Right cardiac atrium (tissue), 5 donors: Measurements from ENCODE around the gene PKP3. TPM values are rescaled to one million over a fixed set of nuclear protein-coding genes. Genes with fewer than 3 reads are reported as not detected.

Experiments
- ATAC-seq, 2 donors: fragments of 200-7000 bp; cut with Tn5 transposase; one replicate each; pipeline versions ENCODE4 v1.8.0 to v1.9.1; 2020; ENCODE audit warnings: moderate library complexity in 2 of 2, mild to moderate bottlenecking in 1 of 2
- DNase-seq, 3 donors: peaks; one replicate each; pipeline ENCODE4 v3.0.0-alpha.2; 2020
- H3K27ac ChIP-seq: one replicate; pipeline ENCODE4 v1.5.1; 2013; ENCODE audit warnings: mild to moderate bottlenecking, low read length, control low read depth, moderate library complexity
- H3K27me3 ChIP-seq: one replicate; pipeline ENCODE4 v1.6.1; 2013; ENCODE audit not compliant: control insufficient read depth, insufficient read depth
- H3K4me1 ChIP-seq: one replicate; pipeline ENCODE4 v1.6.1; 2013; ENCODE audit warnings: low read length; ENCODE audit not compliant: control insufficient read depth, insufficient read depth
- H3K4me3 ChIP-seq: one replicate; pipeline ENCODE4 v1.5.1; 2013; ENCODE audit warnings: low read length, control low read depth
- H3K9me3 ChIP-seq: one replicate; pipeline ENCODE4 v1.6.1; 2013; ENCODE audit warnings: low read length; ENCODE audit not compliant: control insufficient read depth
- WGBS: extraction: QIAGEN DNeasy Blood & Tissue Kit; methylation state at CpG from one replicate; pipeline ENCODE4 v1.1.7; 2013; 5-methylcytosine and 5-hydroxymethylcytosine counted together
- intact Hi-C, 4 donors: fragments of 100-400 bp; cut with DNase I; formaldehyde crosslinking; loops; one replicate each; pipeline versions ENCODE4 v1.11.0 to v1.14.0; 2022 to 2023
- polyA plus RNA-seq: library from polyadenylated mRNA; stranded (reverse); fragments of 200-250 nt; gene quantifications from one replicate; pipeline ENCODE4 v1.2.3, GENCODE V29; 2013
- total RNA-seq, 4 donors: library from RNA; stranded (reverse); fragmentation: NEBNext Ultra II Directional; extraction: Animal tissue kit (Norgen Biotek cat#: 25700); gene quantifications; one replicate each; pipeline ENCODE4 v1.2.1, GENCODE V29; 2021
- donor health status: healthy with polysubstance abuse.
- donor health status: DM: no; HTN: yes; CAD: no.
- donor health status: DM: no; HTN: no; CAD: no.
- donor health status: DM: no; HTN: yes; CAD: no; lungs with severe emphysema.
- donor health status: DM: yes; HTN: yes; CAD: no.

Gene PKP3
- total and polyA plus RNA-seq, 5 donors = 0.26 to 0.88 (median 0.40) TPM

DNA sequence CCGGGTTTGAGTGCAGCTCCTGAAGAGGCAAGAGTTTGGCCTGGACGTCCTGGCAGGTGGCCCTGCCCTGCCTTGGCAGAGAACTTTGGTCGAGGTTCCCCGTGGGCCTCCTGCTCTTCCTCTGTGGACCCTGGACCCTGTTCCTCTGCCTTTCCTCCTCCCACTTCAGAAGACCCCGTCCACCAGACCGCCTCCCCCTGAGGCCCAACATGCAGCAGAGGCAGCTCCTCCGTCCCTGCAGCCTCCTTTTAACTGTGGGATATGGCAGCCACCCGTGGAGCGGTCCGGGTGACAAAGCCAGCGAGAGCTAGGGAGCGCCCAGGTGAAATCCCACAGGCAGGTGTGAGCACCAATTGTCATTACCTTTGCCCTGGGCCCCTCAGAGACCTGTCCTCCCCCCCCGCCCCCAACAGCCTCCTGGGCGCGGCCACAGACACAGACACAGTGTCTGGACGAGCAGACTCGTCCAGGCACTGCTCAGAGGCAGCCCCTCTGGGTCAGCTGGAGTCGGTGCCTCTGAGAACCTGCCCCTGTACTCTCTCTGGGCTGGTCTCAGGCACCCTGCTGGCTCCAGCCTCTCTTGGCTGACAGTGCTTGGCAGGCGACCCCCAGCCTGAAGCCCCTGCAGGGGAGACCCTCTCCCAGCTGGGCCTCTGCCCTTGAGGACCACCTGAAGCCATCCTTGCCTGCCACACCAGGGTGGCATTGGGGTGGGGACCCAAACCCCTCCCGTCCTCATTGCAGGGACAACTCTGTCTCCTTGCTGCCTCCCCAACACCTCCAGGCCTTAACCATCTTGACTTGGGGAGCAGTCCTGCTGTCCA, 52.0 kb downstream of the PKP3 start:
- intact Hi-C loops = no loop called here
- DNase-seq (peak; percentile 16 to 57 (median 50)), ATAC-seq (no peak)
- Histone ChIP-seq H3K4me1 (peaks cover 2% of the 10 kb centered on the region), H3K27ac (no peak overlapping the region), H3K9me3 (no peaks in the 10 kb centered on the region), H3K4me3 (no peak overlapping the region), H3K27me3 (no peaks in the 10 kb centered on the region)
- 66% methylated on average over 20 of the region's 20 CpGs for WGBS

DNA sequence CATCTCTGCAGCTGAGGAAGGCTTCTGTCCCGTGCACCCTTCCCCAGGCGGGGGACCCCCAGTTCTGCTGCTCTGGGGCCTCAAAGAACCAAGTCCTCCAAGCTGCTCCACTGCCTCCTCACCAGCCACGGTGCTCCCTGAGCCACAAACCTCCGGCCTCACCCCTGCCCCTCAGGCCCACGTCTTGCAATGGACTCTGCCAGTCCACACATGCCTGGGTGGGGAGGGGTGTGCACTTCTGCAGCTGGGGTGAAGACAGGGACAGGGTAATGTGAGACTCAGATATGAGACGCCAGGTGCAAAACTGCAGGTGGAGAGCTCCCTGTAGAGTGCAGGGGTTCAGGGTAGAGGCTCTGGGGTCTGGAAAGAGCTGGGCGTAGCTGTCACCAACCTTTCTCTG, 52.9 kb downstream of the PKP3 start:
- H3K27me3 ChIP-seq = no peaks in the 10 kb centered on the region
- peaks cover 2% of the 10 kb centered on the region for H3K4me1 ChIP-seq
- H3K27ac ChIP-seq = no peak overlapping the region
- 72% methylated on average over 7 of the region's 7 CpGs for WGBS
- intact Hi-C loops = no loop called here
- peak; percentile 14 to 45 (median 42) for DNase-seq
- H3K9me3 ChIP-seq = no peaks in the 10 kb centered on the region
- no peak for ATAC-seq
- no peak overlapping the region for H3K4me3 ChIP-seq

DNA sequence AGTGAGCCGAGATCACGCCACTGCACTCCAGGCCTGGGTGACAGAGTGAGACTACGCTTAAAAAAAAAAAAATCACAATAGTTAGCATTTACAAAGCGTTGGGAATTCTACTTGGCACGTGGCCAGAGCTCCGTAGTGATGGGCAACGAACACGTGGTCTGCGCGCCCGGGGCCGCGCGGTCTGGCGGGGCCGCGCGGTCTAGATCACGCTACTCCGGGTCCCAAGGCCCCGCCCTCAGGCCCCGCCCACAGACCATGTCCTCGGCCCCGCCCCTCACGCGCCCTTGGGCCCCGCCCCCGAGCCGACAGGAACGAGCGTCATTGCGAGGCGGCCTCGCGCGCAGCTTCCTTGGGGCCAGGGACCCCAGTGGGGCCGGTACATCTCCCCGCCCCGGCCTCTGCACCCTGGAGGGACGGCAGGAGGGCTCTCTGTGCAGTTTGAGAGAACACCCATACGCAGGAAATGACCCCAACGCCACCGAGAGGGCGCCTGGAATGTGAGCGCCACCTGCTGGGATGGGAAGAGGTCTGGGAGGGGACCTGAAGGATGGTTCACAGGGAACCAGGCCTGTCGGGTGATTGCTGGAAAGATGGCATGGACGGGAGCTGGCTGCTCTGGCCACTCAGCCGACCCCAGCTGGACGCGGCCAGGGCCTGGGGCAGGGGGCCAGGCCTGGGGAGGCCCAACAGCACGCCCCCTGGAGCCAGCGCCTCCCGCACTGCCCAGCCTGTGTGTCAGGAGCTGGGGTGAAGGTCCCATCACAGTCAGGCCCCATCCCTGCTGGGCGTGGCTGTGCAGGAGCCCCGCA, 54.1 kb downstream of the PKP3 start:
- H3K4me1 ChIP-seq = peaks cover 2% of the 10 kb centered on the region
- intact Hi-C loops = no loop called here
- peak; percentile 90 to 91 for ATAC-seq
- peak; percentile 97 to 99 (median 99) for DNase-seq
- H3K4me3 ChIP-seq = peak overlapping the region; percentile 68
- WGBS = 2% methylated on average over 55 of the region's 55 CpGs
- peak overlapping the region; percentile 99 for H3K27ac ChIP-seq
- H3K9me3 ChIP-seq = no peaks in the 10 kb centered on the region
- H3K27me3 ChIP-seq = no peaks in the 10 kb centered on the region

DNA sequence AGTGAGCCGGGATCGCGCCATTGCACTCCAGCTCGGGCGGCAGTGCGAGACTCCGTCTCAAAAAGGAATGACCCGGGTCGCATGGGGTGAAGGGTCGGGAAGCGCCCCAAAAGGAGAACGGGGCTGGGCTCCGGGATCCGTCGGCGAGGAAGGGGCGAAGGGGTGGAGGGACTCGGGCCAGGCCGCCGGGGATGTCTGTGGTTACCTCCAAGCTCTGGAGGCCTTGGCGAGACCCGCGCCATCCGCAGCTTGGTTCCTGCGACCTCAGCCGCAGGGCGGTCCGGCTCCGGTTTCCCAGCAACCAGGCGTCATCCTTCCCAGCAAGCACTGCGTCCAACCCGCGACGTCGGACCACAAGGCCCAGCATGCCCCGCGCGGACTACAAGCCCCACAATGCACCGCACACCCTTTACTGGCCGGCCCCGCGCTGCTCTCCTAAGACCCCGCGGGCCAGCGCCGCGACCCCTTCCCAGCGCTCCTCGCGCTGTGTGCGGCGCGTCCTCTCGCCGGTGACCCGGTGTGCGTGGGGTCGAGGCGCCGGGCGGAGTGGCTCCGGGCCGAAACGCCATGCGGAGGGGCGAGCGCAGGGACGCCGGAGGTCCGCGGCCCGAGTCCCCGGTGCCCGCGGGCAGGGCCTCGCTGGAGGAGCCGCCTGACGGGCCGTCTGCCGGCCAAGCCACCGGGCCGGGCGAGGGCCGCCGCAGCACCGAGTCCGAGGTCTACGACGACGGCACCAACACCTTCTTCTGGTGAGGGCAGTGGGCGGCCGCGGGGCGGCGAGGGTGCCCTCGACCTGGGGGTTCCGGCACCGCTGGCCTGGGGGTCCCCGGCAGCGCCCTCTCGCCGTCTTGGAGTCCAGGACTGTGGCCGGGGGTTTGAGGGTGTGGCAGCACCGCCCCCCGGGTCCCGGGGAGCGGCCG, 56.1 kb downstream of the PKP3 start, which contains the start of gene PTDSS2:
Gene PTDSS2 (plus strand): TSS at position 391 of the 920 bp plus-strand sequence. CDS start 177 bp downstream, at position 568.
- peak; percentile 92 to 93 for ATAC-seq
- intact Hi-C loops = loop anchor here in 2 of 4 donors (2.0 to 5.0 kb wide), 2 partner anchors 52 to 57 kb away; partner anchors contain the start of gene RNH1 (in 1 of the 2)
- WGBS = under 1% methylated on average over 108 of the region's 108 CpGs
- H3K27ac ChIP-seq = peak within 1 kb of the TSS; percentile 80
- DNase-seq = peak; percentile 97 to 99 (median 98)
- H3K9me3 ChIP-seq = no peaks in the 10 kb centered on the region
- H3K27me3 ChIP-seq = no peaks in the 10 kb centered on the region
- H3K4me3 ChIP-seq = peak within 1 kb of the TSS; percentile 72
- H3K4me1 ChIP-seq = no peaks in the 10 kb centered on the region

DNA sequence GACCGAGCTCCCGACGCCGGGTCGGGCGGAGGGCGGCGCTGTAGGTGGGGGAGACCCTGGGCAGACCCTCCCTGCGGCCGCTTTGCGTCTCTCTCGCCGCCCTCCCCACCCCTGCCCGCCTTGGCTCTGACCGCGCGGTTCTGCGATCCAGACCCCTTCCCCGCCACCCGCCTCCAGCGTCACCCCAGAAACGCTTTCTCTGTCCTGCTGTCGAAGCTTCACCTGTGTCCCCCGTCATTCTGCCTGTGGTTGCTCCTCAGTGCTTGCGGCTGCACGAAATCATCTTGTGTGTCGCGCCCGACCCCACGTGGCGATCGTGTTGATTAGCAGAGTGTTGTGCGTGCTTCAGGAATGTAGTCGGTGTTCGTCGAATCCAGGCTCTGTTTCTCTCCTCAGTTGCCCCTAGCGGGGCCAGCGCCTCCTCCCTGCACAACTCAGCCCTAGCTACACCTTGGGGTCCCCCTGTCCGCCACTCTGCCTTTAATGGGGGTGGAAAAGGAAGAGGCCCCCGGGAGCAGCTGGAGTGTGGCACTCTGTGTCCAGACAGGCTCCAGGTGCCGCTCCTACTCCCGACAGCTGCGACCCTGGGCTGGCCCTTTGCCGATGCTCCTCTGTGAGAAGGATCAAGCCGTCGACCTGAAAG, 56.9 kb downstream of the PKP3 start:
- peak overlapping the region; percentile 72 for H3K4me3 ChIP-seq
- 3% methylated on average over 46 of the region's 46 CpGs for WGBS
- ATAC-seq (no peak), DNase-seq (peak; percentile 54 to 84 (median 80))
- no peaks in the 10 kb centered on the region for H3K9me3 ChIP-seq
- H3K27ac ChIP-seq = no peak overlapping the region
- H3K4me1 ChIP-seq = no peaks in the 10 kb centered on the region
- no peaks in the 10 kb centered on the region for H3K27me3 ChIP-seq
- intact Hi-C loops = loop anchor here in 2 of 4 donors (2.0 to 5.0 kb wide), 2 partner anchors 51 to 56 kb away; partner anchors contain the start of gene RNH1 (in 1 of the 2)

DNA sequence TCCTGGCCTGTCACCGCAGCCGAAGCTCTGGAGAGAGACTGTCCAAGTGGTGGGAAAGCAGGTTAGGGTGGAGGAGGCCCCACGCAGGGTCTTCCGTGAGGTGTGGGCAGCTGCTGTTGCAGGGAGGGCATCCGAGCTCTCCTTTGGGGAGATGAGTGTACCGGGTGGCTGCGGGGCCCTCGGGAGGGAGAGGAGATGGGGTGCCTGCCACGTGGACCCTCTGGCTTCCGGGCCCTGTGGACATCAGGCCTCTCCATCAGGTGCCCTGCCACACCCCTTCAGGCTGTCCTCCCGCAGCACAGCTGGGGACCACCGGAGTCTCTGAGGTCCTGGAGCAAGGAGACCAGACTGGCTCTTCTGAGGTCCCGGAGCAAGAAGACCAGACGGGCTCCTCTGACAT, 57.7 kb downstream of the PKP3 start:
- Histone ChIP-seq H3K9me3 (no peaks in the 10 kb centered on the region), H3K4me1 (no peaks in the 10 kb centered on the region), H3K27ac (no peak overlapping the region), H3K4me3 (no peak overlapping the region), H3K27me3 (no peaks in the 10 kb centered on the region)
- 85% methylated on average over 14 of the region's 14 CpGs for WGBS
- peak in 2 of 3 donors; percentile 62 to 63 for DNase-seq
- ATAC-seq = no peak
- intact Hi-C loops = loop anchor here in 2 of 4 donors (2.0 to 5.0 kb wide), 2 partner anchors 51 to 55 kb away; partner anchors contain the start of gene RNH1 (in 1 of the 2)

DNA sequence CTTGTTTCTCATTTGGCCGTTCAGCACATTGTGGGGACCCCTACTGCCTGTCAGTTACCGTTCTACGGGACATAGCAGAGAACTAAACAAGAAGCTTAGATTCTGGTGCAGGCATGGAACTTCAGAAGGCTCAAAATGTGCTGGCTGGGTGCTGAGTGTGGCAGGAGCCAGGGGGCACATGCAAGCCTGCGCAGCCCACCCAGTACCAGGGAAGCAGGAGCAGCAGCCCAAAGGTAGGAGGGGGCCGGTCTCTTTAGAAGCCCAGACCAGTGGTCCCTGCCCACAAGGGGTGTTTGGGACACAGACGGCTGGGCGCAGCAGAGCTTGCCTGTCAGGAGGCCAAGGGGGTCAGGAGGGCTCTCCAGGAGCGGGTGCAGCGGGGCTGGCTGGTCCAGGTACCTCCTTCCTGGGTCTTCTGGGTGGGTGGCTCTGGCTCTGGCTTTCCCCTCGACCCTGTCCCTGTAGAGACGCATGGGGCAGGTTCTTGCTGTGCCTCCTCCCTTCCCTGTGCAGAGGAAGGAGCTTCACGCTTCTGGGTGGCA, 58.3 kb downstream of the PKP3 start:
- WGBS = 83% methylated on average over 12 of the region's 12 CpGs
- Histone ChIP-seq H3K27ac (no peak overlapping the region), H3K4me1 (no peaks in the 10 kb centered on the region), H3K9me3 (no peaks in the 10 kb centered on the region), H3K4me3 (no peak overlapping the region), H3K27me3 (no peaks in the 10 kb centered on the region)
- intact Hi-C loops = loop anchor here in 1 of 4 donors (5.0 kb wide), 1 partner anchor 50 kb away; no protein-coding TSS in a partner anchor
- ATAC-seq (no peak), DNase-seq (peak in 2 of 3 donors; percentile 34 to 61)

DNA sequence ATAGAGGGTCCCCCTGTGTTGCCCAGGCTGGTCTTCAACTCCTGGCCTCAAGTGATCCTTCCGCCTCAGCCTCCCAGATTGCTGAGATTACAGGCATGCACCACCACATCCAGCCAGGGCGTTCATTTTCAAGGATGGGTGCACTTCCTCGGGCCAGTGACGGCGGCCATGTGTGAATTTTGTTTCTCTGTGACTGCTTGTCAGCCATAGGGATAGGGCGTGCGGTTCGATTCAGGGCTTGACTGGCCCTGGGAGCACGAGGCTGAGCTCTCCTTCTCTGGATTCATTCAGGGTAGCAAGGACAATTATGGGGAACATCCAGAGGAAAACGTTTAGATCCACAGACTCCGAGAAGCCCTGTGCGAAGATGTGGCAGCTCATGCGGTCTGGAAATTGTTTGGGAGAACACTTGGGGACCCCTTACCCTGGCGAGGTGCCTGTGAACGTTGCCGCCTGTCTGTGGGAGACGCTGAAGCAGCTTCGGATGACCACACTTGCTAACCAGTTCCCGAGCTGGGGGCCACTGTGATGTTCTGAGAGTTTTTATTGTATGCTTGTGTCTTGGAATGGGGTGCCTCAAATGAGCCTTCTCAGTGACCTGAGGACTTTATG, 59.0 kb downstream of the PKP3 start:
- DNase-seq (peak in 2 of 3 donors; percentile 39 to 41), ATAC-seq (no peak)
- H3K27me3 ChIP-seq = no peaks in the 10 kb centered on the region
- H3K27ac ChIP-seq = no peak overlapping the region
- intact Hi-C loops = loop anchor here in 1 of 4 donors (5.0 kb wide), 1 partner anchor 49 kb away; no protein-coding TSS in a partner anchor
- H3K4me3 ChIP-seq = no peak overlapping the region
- no peaks in the 10 kb centered on the region for H3K9me3 ChIP-seq
- H3K4me1 ChIP-seq = no peaks in the 10 kb centered on the region
- WGBS = 88% methylated on average over 19 of the region's 19 CpGs

DNA sequence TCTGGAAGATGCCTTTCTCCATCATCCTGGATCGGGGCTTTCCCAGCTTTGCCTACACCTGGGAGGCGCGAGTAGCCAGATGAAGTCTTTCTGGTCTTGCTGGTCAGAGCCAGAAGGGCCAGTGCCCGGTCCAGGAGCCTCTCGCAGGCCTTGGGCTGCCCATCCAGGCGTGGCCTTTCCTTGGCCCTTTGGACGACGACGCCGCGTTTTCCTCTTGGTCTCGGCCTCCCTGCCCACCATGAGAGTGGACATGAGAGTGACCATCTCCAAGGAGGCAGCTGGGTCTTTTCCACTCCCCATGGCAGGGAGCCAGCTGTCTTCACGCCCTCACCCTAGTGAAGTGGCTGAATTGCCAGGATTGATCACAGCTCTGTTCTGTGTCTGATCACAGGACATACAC, 59.6 kb downstream of the PKP3 start:
- no peak for ATAC-seq
- peak in 2 of 3 donors; percentile 50 to 60 for DNase-seq
- intact Hi-C loops = loop anchor here in 1 of 4 donors (5.0 kb wide), 1 partner anchor 49 kb away; no protein-coding TSS in a partner anchor
- H3K4me1 ChIP-seq = no peaks in the 10 kb centered on the region
- no peak overlapping the region for H3K4me3 ChIP-seq
- no peaks in the 10 kb centered on the region for H3K27me3 ChIP-seq
- WGBS = 75% methylated on average over 13 of the region's 13 CpGs
- no peaks in the 10 kb centered on the region for H3K9me3 ChIP-seq
- no peak overlapping the region for H3K27ac ChIP-seq
